ENCODE measurements around the gene HSPB1.
"Not testable (repeated sequence)": the region's sequence is repeated elsewhere in the genome, so short reads cannot be mapped to it uniquely, and the experiment has no call there.

DNA sequence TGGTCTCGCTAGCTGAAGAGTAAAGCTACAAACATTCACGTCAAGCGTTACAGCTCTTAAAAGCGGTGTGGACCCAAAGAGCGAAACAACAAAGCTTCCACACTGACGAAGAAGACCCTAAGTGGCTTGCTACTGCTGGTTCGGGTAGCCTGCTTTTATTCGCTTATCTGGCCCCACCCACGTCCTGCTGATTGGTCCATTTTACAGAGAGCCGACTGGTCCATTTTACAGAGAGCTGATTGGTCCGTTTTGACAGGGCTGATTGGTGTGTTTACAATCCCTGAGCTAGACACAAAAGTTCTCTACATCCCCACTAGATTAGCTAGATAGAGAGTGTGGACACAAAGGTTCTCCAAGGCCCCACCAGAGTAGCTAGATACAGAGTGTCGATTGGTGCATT, 6.4 kb downstream of the HSPB1 start:
- TF ChIP-seq, protein P1, sequence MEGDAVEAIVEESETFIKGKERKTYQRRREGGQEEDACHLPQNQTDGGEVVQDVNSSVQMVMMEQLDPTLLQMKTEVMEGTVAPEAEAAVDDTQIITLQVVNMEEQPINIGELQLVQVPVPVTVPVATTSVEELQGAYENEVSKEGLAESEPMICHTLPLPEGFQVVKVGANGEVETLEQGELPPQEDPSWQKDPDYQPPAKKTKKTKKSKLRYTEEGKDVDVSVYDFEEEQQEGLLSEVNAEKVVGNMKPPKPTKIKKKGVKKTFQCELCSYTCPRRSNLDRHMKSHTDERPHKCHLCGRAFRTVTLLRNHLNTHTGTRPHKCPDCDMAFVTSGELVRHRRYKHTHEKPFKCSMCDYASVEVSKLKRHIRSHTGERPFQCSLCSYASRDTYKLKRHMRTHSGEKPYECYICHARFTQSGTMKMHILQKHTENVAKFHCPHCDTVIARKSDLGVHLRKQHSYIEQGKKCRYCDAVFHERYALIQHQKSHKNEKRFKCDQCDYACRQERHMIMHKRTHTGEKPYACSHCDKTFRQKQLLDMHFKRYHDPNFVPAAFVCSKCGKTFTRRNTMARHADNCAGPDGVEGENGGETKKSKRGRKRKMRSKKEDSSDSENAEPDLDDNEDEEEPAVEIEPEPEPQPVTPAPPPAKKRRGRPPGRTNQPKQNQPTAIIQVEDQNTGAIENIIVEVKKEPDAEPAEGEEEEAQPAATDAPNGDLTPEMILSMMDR (conservative IDR thresholded peaks at IDR 0.05) = not testable (repeated sequence)
- not testable (repeated sequence) for TF ChIP-seq ZFX (IDR thresholded peaks at IDR 0.05)

Data from C4-2B (cell line).